ENCODE results near the gene NAT14.

The NAT14 gene

GRCh38 chr19:55453511-55454260 lies 31.3 kb upstream of the NAT14 start:
- no peak for DNase-seq

- DNase-seq, result peak; percentile 5
Observed at GRCh38 chr19:55454787-55455243, 30.2 kb upstream of the NAT14 start.

DNA sequence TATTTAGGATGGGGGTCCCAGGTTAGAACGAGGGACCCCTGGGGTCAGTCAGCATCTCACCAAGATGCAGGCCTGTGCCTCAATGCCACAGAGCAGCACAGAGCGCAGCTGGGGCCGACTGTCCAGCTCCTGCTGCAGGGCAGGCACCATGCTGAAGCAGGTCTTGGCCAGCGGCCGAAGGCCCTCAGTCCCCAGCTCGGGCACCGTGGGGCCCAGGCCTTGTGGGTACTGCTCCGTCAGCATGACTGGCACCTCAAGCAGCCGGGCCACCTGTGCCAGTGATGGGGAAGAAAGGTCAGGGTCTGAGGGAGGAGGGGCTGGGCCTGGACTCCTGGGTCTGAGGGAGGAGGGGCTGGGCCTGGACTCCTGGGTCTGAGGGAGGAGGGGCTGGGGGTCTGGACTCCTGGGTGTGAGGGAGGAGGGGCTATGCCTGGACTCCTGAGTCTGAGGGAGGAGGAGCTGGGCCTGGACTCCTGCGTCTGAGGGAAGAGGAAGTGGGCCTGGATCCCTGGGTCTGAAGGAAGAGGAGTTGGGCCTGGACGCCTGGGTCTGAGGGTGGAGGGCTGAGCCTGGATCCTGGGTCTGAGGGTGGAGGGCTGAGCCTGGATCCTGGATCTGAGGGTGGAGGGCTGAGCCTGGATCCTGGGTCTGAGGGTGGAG lies 29.3 kb upstream of the NAT14 start:
- no peak for DNase-seq

- DNase-seq, result no peak
Observed at GRCh38 chr19:55456347-55456746, 28.6 kb upstream of the NAT14 start.

DNA sequence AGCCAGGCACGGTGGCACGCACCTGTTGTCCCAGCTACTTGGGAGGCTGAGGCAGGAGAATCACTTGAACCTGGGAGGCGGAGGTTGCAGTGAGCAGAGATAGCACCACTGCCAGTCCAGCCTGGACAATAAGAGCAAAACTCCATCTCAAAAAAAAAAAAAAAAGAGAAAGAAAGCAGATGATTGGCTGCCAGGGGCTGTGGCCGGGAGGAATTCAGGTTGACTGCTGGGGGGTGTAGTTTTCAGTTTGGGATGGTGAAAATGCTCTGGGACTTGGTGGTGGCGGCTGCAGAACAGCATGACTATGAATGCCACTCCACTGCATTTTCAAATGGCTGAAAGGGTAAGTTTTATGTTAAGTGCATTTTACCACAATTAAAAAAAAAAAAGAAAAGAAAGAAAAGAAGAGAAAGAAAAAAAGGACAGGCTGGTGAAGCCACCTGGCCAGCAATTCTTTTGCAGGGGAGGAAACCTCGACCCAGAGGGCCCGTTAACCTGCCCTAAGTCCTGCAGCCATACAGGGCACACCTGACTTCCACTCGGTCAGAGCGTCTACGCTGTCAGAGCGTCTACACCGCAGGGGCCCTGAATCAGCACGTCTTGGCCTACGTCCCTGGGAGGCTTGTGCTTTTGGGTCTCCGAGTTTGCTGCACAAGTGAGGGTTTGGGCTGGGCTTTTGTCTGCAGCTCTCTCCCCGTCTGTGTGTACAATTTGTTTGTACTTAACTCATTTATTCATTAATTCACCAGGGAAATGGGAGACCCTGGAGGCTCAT lies 27.1 kb upstream of the NAT14 start:
- DNase-seq, result no peak

GRCh38 chr19:55459551-55459949 lies 25.4 kb upstream of the NAT14 start:
- no peak for DNase-seq

DNA sequence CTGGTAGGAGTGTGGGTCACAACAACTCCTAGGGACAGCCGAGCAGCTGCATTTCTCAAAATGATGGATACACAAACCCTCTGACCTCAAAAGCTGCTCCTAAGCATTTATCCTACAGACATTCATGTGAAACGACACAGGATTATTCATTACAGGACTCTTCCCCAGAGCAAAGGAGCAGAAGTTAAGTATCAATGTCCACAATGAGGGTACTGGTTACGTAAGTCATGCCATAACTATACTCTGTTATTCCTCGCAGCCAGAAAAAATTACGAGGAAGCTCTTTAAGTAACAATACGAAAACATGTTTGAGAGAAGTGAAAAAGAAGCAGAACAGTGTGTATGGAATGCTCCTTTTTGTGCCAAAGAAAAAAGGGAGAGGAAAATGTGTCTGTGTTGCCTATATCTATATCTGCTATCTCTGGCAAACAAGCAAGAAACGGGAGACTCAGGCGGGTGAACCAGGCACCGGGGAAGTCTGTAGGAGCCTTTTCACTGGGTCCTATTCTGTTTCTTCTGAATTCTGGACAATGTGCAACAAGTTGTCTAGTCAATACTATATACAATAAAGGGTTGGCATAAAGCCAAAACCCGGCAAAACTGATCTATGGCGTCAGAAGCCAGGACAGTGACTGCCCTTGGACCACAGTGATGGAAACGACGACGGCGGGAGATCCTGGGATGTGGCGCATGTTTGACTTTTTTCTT lies 24.9 kb upstream of the NAT14 start:
- DNase-seq, result no peak

DNA sequence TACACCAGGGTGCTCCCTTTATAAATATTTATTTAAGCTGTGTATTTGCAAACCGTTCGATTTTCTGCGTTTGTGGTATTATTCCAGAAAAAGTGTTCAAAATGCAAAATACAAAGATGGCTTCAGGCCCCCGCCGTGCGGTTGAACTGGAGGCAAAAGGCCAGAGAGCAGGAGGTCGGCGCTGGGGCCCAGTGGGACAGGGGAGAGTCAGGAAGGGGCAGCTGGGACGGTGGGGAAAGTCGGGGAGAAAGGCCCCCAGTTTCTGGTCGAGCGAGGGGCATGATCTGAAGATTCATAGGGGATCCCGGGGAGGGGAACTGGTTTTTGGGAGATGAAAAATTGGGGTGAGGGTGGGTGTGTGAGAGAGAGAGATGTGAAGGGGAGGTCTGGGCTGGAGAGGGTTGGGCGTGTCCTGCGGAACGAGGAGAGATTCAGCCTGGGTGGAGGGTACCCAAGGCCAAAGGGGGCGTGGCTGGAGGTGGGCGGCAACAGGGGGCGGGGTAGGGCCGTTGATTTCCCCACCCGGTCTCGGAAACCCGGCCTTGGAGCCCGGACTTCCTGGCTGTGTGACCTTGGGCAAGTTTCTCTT lies 24.2 kb upstream of the NAT14 start:
- peak; percentile 15 for DNase-seq

DNA sequence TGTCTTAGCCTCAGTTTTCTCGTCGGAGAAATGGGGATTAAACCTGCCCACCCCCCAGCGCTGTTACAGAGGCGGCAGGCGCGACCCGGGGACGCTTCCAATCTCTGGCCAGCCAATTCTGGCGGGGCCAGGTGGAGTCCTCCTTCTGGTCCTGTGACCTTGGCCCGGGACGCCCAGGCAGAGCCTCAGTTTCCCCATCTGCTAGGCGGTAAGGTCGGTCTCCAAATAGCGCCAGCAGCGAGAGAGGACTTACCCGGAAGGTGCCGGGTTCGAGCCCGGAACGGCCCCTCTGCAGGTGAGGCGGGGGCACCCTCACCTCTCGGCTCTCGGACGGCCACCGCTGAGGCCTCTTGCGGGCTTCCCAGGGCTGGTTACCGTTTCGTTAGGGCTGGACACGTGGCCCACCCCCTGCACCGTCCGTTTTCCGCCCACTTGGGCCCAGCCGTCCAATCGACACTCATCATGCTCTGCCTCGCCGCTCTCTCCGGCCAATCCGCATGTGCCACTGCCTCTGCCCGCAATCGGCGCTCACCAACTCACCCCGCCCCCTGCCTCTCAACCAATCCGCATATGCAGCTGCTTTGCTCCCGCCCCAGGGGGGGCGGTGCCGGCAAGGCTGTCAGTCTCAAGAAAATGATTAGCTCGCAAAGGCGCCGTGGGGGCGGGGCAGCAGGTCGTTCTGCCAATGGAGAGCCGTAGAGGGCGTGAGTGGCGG lies 23.6 kb upstream of the NAT14 start, which contains the start of gene ISOC2:
TSS of gene ISOC2 (minus strand) at position 384 of the 715 bp plus-strand sequence. CDS start 5,156 bp downstream, outside the sequence.
- DNase-seq, result peak; percentile 100

DNA sequence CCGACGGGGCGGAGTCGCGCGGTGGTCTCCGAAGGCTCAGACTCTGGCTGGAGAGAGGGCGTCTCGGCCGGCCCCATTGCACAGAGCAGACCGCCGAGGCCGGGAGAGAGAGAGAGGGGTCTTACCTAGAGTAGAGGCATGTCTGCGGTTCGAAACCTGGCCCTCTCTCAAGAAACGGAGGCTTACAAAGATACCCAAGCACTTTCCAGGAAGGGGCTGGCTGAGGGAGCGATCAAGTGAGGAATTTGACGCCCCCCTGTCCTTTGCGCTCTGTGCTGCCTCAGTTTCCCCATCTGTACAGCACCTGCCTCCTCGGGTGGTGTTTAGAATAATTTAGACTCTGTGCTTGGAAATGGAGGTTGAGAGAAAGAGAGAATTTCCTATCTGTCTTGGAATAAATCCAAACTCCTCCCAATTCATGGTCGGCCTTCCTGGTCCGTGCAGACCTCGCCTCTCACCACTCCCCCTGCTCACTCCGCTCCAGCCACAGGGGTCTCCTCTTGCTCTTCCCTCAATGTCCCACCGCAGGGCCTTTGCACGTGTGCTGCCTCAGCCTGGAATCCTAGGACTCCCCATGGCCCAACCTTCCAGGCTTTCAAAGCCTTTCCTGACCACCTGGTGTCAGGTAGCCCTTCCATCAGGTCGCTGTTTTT lies 22.9 kb upstream of the NAT14 start:
- no peak for DNase-seq

DNA sequence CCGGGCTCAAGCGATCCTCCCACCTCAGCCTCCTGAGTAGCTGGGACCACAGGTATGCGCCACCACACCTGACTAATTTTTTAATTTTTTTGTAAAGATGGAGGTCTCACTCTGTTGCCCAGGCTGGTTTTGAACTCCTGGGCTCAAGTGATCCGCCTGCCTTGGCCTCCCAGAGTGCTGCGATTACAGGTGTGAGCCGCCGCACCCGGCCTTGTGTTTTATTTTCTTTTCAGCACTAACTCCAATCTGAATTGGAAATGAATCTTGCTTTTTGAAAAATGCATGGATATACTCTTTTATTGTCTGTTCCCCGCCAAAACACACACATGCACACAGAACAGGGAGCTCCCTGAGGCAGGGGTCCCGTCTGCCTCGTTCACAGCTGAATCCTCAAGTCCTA lies 22.3 kb upstream of the NAT14 start:
- no peak for DNase-seq

DNA sequence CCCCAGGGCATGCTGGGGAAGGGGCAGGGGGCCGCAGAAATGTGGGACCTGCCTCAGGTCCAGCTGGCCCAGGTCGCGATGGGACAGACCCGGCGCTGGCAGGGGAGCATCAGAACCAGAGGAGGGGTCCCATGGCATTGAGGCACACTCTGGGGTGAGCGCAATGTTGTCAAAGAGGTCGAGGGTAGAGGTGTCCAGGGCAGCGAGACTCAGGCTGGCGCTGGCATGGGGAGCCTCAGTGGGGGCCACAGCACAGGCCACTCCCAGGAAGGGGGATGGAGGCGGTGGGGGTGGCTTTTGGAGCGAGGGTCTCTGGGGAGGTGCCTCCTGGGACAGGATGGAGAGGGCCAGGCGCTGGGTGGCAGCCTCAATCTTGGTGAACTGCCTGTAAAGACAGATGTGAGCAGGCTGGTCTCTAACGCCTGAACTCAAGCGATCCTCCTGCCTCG lies 21.4 kb upstream of the NAT14 start:
- no peak for DNase-seq

DNA sequence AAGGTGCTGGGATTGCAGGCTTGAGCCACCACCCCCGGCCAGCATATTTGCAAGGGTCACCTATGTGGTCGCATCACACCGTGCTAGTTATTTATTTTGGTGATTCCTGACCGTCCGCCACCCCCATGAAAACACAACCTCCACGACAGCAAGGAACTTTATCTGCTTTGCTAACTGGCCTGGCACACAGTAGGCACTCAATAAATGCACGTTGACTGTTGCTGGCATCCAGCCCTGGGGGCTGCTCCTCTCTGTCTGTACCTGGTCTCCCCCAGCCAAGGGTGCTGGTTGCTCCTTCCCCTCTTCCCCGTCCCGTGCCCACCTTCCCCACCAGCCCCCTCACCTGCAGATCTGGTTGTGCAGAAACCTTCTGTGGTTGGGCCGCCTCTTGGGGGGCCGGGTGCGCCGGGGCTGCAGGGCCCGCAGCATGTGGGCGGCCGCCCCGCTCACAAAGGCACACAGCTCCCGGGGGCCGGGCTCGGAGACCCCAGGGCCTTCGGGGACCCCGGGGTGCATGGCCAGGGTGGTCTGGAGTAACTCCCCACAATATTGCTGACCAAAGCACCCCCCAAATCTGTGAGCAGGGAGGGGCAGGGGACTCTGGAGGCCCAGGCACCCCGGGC lies 20.8 kb upstream of the NAT14 start:
- no peak for DNase-seq

- DNase-seq, result no peak
Observed at GRCh38 chr19:55464662-55465054, 20.3 kb upstream of the NAT14 start, which contains the start of gene C19orf85. TSS of gene C19orf85 (minus strand) at chr19:55464751. CDS start at chr19:55464554, 197 bp downstream.

GRCh38 chr19:55465460-55466240 lies 19.3 kb upstream of the NAT14 start:
- DNase-seq, result no peak

GRCh38 chr19:55466241-55466614 lies 18.8 kb upstream of the NAT14 start:
- no peak for DNase-seq

DNA sequence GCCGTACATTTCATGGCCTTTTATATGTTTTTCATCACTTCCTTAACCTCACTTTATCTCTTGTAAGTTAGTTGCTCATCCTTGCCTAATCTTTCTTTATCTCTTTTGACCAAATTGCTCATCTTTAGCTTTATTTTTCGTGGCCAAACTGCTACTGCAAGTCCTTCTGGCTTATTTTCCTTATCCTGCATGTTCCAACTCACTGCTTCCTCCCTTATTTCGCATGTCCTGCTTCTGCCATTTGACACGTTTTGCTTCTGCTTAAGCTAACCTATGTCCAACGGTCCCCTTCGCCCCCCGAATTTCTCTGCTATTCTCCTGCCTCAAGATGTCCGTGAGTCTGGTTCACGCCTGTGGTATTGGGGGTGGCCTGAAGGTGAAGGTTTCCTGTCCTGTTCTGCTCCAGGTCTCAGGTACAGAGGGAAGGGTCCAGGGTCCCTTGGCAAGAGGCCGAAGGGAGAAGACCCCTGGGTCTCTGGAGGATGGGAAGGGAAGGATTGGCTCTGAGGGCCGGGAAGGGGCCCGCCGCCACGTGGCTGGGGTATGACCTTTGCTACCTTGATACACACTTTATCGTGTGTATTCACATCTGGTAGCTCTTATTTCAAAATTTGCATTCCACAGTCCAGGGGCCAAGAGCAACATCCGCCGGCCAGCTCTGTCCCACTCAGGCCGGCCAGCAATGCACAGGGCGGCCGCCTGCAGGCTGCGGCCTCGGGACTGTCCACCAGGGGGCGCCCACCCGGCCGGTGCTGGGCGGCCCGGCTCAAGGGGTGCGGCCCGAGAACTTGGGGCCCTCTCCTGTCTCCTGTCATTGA lies 17.5 kb upstream of the NAT14 start:
- peak; percentile 55 for DNase-seq

DNA sequence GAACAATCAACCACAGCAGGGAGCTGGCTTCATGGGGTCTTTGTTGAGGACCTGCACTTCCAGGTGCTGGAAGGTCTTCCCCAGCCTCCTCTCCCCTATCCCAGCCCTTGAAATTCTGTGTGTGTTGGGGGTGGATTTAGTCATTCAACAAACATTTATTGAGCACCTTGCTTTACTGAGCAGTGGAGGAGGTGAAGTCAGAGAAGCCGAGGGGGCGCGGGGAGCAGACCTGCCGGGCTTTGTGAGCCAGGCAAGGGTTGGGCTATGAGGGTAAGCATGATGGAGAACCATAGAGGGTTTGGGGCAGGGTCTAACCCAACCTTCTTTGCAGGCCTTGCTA lies 17.0 kb upstream of the NAT14 start:
- DNase-seq, result no peak

DNA sequence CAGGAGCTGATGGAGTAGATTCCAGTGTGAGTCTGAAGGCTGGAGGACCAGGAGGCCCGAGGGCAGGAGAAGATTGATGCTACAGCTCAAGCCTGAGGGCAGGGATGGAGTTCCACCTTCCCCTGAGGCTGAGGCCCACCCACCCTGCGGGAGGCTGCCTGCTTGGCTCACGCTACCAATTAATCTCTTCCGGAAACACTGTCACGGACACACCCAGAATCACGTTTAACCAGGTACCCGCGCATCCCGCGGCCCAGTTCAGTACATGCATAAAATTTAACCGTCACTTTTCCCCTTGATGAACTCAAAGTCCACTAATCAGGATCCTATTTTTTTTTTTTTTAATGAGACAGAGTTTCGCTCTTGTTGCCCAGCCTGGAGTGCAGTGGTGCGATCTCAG lies 13.7 kb upstream of the NAT14 start:
- no peak for DNase-seq
